Nephron progenitor cell (in vitro differentiated cells): ENCODE data around the gene NR5A2.

ENCODE experiments used
- DNase-seq: peaks from one replicate; pipeline ENCODE4 v3.0.0; 2021
- H3K27ac Mint-ChIP-seq: 2 replicates; pipeline ENCODE4 v1.8.0; 2021; ENCODE audit warnings: mild to moderate bottlenecking, moderate library complexity, mixed read lengths
- H3K27me3 Mint-ChIP-seq: 2 replicates; pipeline ENCODE4 v1.8.0; 2021; ENCODE audit warnings: mild to moderate bottlenecking, low read depth, mixed read lengths; ENCODE audit not compliant: poor library complexity
- H3K36me3 Mint-ChIP-seq: 2 replicates; pipeline ENCODE4 v1.8.0; 2021; ENCODE audit warnings: low read depth, mixed read lengths
- H3K4me1 Mint-ChIP-seq: 2 replicates; pipeline ENCODE4 v1.8.0; 2021; ENCODE audit warnings: mixed read lengths
- H3K4me3 Mint-ChIP-seq: 2 replicates; pipeline ENCODE4 v1.8.0; 2021; ENCODE audit warnings: mild to moderate bottlenecking, moderate library complexity, mixed read lengths
- H3K9me3 Mint-ChIP-seq: 2 replicates; pipeline ENCODE4 v1.8.0; 2021; ENCODE audit warnings: mild to moderate bottlenecking, moderate library complexity, mixed read lengths
- TF ChIP-seq, protein P1 (sequence below): fragments of 200-600 bp; sonication (generic); IDR thresholded peaks from 2 replicates; pipeline ENCODE4 v1.5.0; 2021; ENCODE audit warnings: antibody characterized with exemption

Gene NR5A2

DNA sequence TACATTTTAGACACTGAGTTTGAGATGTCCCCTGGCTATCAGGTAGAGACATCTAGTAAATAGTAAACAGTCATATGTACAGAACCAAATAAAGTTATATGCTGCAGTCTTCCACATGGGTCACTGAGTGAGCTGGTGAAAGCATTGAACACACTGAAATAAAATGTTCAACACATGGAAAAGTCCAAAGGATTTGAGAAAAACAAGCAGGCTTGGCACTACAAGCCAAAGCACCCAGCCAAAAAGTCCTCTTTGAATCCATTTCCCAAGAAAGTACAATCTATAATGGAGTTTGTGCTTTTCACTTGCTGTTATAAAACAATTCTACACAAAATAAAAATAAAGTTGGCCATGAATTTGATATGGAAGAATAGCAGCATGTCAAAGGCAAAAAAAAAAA is 135.4 kb downstream of the NR5A2 start:
- H3K9me3 Mint-ChIP-seq = no peaks in the 10 kb centered on the region
- H3K4me1 Mint-ChIP-seq = peaks cover 6% of the 10 kb centered on the region

DNA sequence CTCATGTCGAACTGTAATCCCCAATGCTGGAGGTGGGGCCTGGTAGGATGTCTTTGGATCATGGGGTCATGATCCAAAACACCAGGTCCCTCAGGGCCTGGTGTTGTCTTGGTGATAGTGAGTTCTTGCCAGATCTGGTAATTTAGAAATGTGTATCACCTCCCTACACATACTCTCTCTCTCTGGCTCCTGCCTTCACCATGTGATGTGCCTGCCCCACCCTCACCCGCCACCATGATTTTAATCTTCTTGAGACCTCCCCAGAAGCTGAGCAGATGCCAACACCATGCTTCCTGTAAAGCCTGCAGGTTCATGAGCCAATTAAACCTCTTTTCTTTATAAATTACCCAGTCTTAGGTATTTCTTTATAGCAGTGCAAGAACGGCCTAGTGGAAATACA is 136.4 kb downstream of the NR5A2 start:
- TF ChIP-seq, protein P1, sequence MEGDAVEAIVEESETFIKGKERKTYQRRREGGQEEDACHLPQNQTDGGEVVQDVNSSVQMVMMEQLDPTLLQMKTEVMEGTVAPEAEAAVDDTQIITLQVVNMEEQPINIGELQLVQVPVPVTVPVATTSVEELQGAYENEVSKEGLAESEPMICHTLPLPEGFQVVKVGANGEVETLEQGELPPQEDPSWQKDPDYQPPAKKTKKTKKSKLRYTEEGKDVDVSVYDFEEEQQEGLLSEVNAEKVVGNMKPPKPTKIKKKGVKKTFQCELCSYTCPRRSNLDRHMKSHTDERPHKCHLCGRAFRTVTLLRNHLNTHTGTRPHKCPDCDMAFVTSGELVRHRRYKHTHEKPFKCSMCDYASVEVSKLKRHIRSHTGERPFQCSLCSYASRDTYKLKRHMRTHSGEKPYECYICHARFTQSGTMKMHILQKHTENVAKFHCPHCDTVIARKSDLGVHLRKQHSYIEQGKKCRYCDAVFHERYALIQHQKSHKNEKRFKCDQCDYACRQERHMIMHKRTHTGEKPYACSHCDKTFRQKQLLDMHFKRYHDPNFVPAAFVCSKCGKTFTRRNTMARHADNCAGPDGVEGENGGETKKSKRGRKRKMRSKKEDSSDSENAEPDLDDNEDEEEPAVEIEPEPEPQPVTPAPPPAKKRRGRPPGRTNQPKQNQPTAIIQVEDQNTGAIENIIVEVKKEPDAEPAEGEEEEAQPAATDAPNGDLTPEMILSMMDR = no peak
- no peak for DNase-seq
- Mint-ChIP-seq H3K4me3 (no peak overlapping the region), H3K27me3 (peaks cover 4% of the 10 kb centered on the region), H3K9me3 (no peaks in the 10 kb centered on the region), H3K27ac (no peak overlapping the region), H3K4me1 (peaks cover 6% of the 10 kb centered on the region), H3K36me3 (peaks cover 6% of the 10 kb centered on the region)

More for the DNA sequence above, 135.4 kb downstream of the NR5A2 start:
- peaks cover 6% of the 10 kb centered on the region for H3K36me3 Mint-ChIP-seq
- DNase-seq = no peak
- TF ChIP-seq, protein P1 = no peak
- H3K27ac Mint-ChIP-seq = no peak overlapping the region
- H3K4me3 Mint-ChIP-seq = no peak overlapping the region
- H3K27me3 Mint-ChIP-seq = peaks cover 4% of the 10 kb centered on the region

DNA sequence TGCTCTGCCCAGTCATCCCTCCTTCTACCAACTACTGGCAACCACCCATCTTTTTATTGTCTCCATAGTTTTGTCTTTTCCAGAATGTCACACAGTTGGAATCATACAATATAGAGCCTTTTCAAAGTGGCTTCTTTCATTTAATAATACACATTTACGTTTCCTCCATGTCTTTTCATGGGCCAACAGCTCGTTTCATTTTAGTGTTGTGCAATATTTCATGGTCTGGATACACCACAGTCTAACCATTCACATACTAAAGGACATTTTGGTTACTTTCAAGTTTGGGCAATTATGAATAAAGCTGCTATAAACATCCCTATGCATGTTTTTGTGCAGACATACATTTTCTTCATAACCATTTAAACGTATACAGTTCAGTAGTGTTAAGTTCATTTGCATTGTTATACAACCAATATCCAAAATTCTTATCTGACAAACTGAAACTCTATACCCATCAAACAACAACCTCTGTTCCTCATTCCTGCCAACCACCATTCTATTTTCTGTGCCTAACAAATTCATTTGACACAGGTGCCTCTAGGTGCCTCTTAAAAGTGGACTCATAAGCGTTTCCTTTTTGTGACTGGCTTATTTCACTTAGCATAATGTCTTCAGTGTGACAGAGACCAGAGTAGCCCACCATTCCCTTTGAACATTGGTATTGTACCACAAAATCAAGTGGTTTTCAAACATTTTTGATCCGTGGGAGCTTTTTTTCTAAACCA is 138.1 kb downstream of the NR5A2 start:
- peaks cover 6% of the 10 kb centered on the region for H3K4me1 Mint-ChIP-seq
- H3K4me3 Mint-ChIP-seq = no peak overlapping the region
- H3K36me3 Mint-ChIP-seq = peaks cover 6% of the 10 kb centered on the region
- H3K27me3 Mint-ChIP-seq = peaks cover 4% of the 10 kb centered on the region
- no peak for DNase-seq
- no peak overlapping the region for H3K27ac Mint-ChIP-seq
- no peaks in the 10 kb centered on the region for H3K9me3 Mint-ChIP-seq
- TF ChIP-seq, protein P1 = no peak

DNA sequence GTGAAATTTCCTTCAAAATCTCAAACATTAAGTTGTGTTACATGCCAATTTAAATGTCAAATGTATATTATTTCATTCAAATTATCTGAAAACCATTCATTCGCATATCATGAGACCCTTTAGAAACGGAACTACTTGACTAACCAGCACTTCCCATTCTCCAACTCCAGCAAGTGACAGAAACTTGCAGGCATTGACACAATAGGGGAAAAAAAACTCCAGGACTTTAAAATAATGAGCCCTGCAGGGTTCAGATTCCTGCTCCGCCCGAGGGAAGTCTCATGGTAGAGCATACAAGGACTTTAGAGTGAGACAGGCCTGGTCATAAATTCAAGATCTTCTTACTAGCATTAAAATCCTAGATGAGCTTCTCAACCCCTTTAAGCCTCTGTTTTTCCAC is 138.9 kb downstream of the NR5A2 start:
- Mint-ChIP-seq H3K36me3 (peaks cover 6% of the 10 kb centered on the region), H3K9me3 (no peaks in the 10 kb centered on the region), H3K27ac (no peak overlapping the region), H3K27me3 (peaks cover 4% of the 10 kb centered on the region), H3K4me1 (peaks cover 4% of the 10 kb centered on the region), H3K4me3 (no peak overlapping the region)
- TF ChIP-seq, protein P1 = no peak
- DNase-seq = no peak

DNA sequence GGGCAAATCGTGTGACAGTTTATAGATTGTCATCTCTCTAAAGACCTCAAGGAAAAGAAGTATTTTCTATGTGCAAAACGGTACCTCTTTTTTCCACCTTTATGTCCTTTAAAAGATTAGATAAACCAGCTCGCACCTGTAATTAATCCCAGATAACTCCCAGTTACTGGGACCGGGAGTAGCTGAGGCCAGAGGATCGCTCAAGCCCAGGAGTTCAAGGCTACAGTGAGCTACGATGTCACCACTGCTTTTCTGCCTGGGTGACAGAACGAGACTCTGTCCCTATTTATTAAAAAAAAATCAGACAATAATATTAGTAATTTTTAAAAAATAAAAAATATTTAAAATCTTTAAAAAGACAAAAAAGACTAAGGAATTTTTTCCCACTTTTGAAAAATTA is 141.4 kb downstream of the NR5A2 start:
- Mint-ChIP-seq H3K9me3 (no peaks in the 10 kb centered on the region), H3K4me1 (peaks cover 9% of the 10 kb centered on the region), H3K36me3 (peaks cover 6% of the 10 kb centered on the region), H3K27ac (no peak overlapping the region), H3K27me3 (peaks cover 4% of the 10 kb centered on the region), H3K4me3 (no peak overlapping the region)
- TF ChIP-seq, protein P1 = no peak
- no peak for DNase-seq

DNA sequence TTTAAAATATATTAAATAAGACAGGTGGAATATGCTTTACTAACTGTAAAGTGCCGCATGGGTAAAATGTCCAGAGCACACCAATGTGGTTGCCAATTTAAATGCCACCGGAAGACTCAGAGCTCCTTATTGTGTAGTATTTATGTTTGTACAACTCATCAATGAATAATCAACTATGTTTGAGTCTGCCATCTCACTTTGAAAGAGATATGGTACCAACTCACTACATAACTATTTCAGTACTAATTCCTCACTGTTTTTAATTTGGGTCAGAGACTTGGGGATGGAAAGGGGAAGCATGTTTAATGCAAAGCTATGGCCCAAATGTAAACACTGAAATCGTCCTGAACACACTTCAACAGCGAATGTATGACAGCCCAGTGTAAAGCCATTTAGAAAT is 144.8 kb downstream of the NR5A2 start:
- H3K36me3 Mint-ChIP-seq = peaks cover 5% of the 10 kb centered on the region
- H3K4me3 Mint-ChIP-seq = no peak overlapping the region
- no peaks in the 10 kb centered on the region for H3K9me3 Mint-ChIP-seq
- no peak for DNase-seq
- H3K27ac Mint-ChIP-seq = peak overlapping the region; percentile 64
- peaks cover 2% of the 10 kb centered on the region for H3K27me3 Mint-ChIP-seq
- peaks cover 12% of the 10 kb centered on the region for H3K4me1 Mint-ChIP-seq
- TF ChIP-seq, protein P1 = no peak
